ENCODE measurements around the gene CCDC186. TPM values are rescaled to one million over a fixed set of nuclear protein-coding genes. Genes with fewer than 3 reads are reported as not detected.

CCDC186 gene
- total and polyA plus RNA-seq, 2 of the 8 experiments (the other 6 are each of a cell fraction or from before 2014, with no cell fraction given): 3.0 to 30.3 TPM

DNA sequence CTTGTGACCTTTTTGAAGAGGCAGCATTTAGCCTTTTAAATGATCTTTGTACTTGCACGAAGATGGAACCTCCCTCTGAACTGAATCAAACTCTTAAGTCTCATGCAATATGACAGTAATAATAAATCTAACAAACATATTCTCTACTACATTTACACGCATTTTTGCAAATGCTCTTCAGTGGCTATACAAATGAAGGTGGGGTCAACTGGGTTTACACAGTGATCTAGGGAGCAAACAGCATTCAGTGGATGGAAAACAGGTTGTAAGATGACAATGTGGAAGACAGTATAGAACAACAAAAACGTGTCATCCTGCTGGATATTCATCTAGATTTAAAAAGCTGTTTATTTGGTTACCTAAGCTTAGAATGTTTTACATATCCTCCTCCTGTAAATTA, 7.5 kb downstream of the CCDC186 start (continued):
- TF ChIP-seq, protein P1, sequence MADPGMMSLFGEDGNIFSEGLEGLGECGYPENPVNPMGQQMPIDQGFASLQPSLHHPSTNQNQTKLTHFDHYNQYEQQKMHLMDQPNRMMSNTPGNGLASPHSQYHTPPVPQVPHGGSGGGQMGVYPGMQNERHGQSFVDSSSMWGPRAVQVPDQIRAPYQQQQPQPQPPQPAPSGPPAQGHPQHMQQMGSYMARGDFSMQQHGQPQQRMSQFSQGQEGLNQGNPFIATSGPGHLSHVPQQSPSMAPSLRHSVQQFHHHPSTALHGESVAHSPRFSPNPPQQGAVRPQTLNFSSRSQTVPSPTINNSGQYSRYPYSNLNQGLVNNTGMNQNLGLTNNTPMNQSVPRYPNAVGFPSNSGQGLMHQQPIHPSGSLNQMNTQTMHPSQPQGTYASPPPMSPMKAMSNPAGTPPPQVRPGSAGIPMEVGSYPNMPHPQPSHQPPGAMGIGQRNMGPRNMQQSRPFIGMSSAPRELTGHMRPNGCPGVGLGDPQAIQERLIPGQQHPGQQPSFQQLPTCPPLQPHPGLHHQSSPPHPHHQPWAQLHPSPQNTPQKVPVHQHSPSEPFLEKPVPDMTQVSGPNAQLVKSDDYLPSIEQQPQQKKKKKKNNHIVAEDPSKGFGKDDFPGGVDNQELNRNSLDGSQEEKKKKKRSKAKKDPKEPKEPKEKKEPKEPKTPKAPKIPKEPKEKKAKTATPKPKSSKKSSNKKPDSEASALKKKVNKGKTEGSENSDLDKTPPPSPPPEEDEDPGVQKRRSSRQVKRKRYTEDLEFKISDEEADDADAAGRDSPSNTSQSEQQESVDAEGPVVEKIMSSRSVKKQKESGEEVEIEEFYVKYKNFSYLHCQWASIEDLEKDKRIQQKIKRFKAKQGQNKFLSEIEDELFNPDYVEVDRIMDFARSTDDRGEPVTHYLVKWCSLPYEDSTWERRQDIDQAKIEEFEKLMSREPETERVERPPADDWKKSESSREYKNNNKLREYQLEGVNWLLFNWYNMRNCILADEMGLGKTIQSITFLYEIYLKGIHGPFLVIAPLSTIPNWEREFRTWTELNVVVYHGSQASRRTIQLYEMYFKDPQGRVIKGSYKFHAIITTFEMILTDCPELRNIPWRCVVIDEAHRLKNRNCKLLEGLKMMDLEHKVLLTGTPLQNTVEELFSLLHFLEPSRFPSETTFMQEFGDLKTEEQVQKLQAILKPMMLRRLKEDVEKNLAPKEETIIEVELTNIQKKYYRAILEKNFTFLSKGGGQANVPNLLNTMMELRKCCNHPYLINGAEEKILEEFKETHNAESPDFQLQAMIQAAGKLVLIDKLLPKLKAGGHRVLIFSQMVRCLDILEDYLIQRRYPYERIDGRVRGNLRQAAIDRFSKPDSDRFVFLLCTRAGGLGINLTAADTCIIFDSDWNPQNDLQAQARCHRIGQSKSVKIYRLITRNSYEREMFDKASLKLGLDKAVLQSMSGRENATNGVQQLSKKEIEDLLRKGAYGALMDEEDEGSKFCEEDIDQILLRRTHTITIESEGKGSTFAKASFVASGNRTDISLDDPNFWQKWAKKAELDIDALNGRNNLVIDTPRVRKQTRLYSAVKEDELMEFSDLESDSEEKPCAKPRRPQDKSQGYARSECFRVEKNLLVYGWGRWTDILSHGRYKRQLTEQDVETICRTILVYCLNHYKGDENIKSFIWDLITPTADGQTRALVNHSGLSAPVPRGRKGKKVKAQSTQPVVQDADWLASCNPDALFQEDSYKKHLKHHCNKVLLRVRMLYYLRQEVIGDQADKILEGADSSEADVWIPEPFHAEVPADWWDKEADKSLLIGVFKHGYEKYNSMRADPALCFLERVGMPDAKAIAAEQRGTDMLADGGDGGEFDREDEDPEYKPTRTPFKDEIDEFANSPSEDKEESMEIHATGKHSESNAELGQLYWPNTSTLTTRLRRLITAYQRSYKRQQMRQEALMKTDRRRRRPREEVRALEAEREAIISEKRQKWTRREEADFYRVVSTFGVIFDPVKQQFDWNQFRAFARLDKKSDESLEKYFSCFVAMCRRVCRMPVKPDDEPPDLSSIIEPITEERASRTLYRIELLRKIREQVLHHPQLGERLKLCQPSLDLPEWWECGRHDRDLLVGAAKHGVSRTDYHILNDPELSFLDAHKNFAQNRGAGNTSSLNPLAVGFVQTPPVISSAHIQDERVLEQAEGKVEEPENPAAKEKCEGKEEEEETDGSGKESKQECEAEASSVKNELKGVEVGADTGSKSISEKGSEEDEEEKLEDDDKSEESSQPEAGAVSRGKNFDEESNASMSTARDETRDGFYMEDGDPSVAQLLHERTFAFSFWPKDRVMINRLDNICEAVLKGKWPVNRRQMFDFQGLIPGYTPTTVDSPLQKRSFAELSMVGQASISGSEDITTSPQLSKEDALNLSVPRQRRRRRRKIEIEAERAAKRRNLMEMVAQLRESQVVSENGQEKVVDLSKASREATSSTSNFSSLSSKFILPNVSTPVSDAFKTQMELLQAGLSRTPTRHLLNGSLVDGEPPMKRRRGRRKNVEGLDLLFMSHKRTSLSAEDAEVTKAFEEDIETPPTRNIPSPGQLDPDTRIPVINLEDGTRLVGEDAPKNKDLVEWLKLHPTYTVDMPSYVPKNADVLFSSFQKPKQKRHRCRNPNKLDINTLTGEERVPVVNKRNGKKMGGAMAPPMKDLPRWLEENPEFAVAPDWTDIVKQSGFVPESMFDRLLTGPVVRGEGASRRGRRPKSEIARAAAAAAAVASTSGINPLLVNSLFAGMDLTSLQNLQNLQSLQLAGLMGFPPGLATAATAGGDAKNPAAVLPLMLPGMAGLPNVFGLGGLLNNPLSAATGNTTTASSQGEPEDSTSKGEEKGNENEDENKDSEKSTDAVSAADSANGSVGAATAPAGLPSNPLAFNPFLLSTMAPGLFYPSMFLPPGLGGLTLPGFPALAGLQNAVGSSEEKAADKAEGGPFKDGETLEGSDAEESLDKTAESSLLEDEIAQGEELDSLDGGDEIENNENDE (IDR thresholded peaks at IDR 0.05; ENCODE audit: insufficient replicate concordance, low read length): no peak
